ENCODE measurements around the gene PLXNA2. TPM values are rescaled to one million over a fixed set of nuclear protein-coding genes. Genes with fewer than 3 reads are reported as not detected.

The PLXNA2 gene
- total and polyA plus RNA-seq, 2 of the 13 experiments (the other 11 are each of a cell fraction or from before 2014, with no cell fraction given) = 1.1 to 2.1 TPM

- TF ChIP-seq RCOR2 (CRISPR knock-in tag; IDR thresholded peaks at IDR 0.05) (no peak), ATF3 (CRISPR knock-in tag; IDR thresholded peaks at IDR 0.05) (no peak), FOXA1 (IDR thresholded peaks at IDR 0.05) (no peak), FOXA1 (CRISPR knock-in tag; IDR thresholded peaks at IDR 0.05) (no peak), ATF2 (CRISPR knock-in tag; IDR thresholded peaks at IDR 0.05) (no peak), ZNF768 (CRISPR knock-in tag; IDR thresholded peaks at IDR 0.05) (no peak), ZNF501 (CRISPR knock-in tag; IDR thresholded peaks at IDR 0.05) (no peak)
These were observed 39.4 kb downstream of the PLXNA2 start (continued) for GRCh38 chr1:208204779-208205178.

GRCh38 chr1:208203848-208204609, 40.2 kb downstream of the PLXNA2 start:
- Histone ChIP-seq H3K27ac (ENCODE audit: extremely low read length, insufficient read depth, low read length) (no peak overlapping the region), H3K27me3 (ENCODE audit: control insufficient read depth in 1 of 2, insufficient read depth in 2 of 2, low read length in 2 of 2) (no peaks in the 10 kb centered on the region), H2AFZ (ENCODE audit: low read length) (no peak overlapping the region), H3K4me2 (ENCODE audit: low read depth, low read length) (no peak overlapping the region), H3K36me3 (replicated peaks in 1 of 2; ENCODE audit: control insufficient read depth in 1 of 2, insufficient read depth in 2 of 2, low read length in 2 of 2) (no peaks in the 10 kb centered on the region), H3K9ac (ENCODE audit: insufficient read depth, low read depth, low read length) (no peak overlapping the region), H3K4me3 (replicated peaks in 1 of 3; ENCODE audit: insufficient read depth in 1 of 3, low read depth in 2 of 3, low read length in 3 of 3) (no peak overlapping the region), H3K9me3 (ENCODE audit: low read length) (no peaks in the 10 kb centered on the region), H3K4me1 (ENCODE audit: insufficient read depth, low read length) (peaks cover 61% of the 10 kb centered on the region), H3K79me2 (ENCODE audit: insufficient read depth, low read length) (no peaks in the 10 kb centered on the region), H4K20me1 (ENCODE audit: insufficient read depth, low read length) (no peaks in the 10 kb centered on the region)
- DNase-seq (ENCODE audit: low spot score) (no peak), ATAC-seq (no peak), FAIRE-seq (no peak)
- WGBS (ENCODE audit: low lambda C conversion rate) = 83% methylated on average over 7 of the region's 7 CpGs
- in situ Hi-C loops (cut with HindIII; ENCODE audit: extremely low pct_ligation_motif_present, low pct_unique_long_range_greater_than_20kb) (no loop called here), intact Hi-C loops (cut with micrococcal nuclease; ENCODE audit: unreplicated experiment) (no loop called here)
- ChIA-PET POLR2A (interaction anchor here (0.8 to 1.5 kb wide), 7 partner anchors 26 to 84 kb away, joined by 3 to 7 read pairs (median 3); partner anchors contain the start of gene PLXNA2), CTCF (ENCODE audit: low intra/inter-chr PET ratio, low total read pairs) (no interaction called here)
- TF ChIP-seq ZNF230 (CRISPR knock-in tag; IDR thresholded peaks at IDR 0.05) (no peak), ZFP90 (CRISPR knock-in tag; IDR thresholded peaks at IDR 0.05; ENCODE audit: borderline replicate concordance) (0 out of 2 replicates have a peak, but pooled peaks have one; percentile 16)
- no TSS peak for BruUV-seq (replicated peaks)

Data from HepG2 (cell line).